ACHN (cell line): ENCODE measurements around the gene RNF123.

ENCODE experiments used
- DNase-seq: peaks from one replicate; pipeline ENCODE4 v3.0.0-alpha.2; 2015
- in situ Hi-C: cut with HindIII; loops from 2 replicates; pipeline ENCODE4 v1.10.0; 2017; ENCODE audit warnings: low sequenced_read_pairs, low pct_ligation_motif_present, low pct_unique_long_range_greater_than_20kb

RNF123 gene

GRCh38 chr3:49689046-49689907, at the start of gene RNF123, which contains the start of gene MST1:
Gene RNF123, plus strand, starts transcription at chr3:49689557. Its CDS starts 1,609 bp downstream, at chr3:49691166.
Gene MST1, minus strand, starts transcription at chr3:49689474. Its CDS starts 783 bp downstream, at chr3:49688691.
- in situ Hi-C loops, result no loop called here
- peak; percentile 85 for DNase-seq

GRCh38 chr3:49641292-49641691, 48.1 kb upstream of the RNF123 start:
- no peak for DNase-seq
- in situ Hi-C loops, result no loop called here

- in situ Hi-C loops, result no loop called here
- no peak for DNase-seq
Measured at GRCh38 chr3:49641921-49642707, 47.2 kb upstream of the RNF123 start.

DNA sequence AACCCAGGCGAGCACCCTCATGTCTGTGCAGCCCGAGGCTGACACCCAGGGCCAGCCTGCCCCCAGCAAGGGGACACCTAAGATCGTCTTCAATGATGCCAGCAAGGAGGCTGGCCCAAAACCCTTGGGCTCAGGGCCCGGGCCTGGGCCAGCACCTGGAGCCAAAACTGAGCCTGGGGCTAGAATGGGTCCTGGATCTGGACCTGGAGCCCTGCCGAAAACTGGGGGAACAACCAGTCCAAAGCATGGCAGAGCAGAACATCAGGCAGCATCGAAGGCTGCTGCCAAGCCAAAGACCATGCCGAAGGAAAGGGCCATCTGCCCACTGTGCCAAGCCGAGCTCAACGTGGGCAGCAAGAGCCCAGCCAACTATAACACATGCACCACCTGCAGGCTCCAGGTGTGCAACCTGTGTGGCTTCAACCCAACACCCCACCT, 46.6 kb upstream of the RNF123 start:
- in situ Hi-C loops, result no loop called here
- no peak for DNase-seq

DNA sequence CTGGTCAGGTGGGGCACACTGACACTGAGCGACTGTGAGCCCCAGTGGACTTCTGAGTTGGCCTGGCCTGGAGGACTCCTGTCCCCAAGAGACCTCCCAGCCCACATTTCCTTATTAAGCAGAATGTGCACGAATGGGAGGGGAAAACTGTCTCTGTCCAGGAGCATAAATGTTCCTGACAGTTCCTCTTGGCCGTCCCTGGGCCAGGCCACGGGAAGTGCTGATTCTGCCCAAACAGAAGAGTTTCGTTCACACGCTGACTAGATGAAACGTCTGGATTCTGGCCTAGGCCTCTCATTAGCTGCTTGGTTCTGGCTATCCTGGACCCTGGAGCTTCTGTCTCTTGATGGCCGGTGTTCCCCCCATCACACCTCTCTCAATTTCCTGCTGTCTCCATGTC, 44.7 kb upstream of the RNF123 start:
- in situ Hi-C loops, result no loop called here

GRCh38 chr3:49646236-49646635, 43.1 kb upstream of the RNF123 start:
- no peak for DNase-seq
- in situ Hi-C loops, result no loop called here

More for the DNA sequence above, 44.7 kb upstream of the RNF123 start:
- no peak for DNase-seq

DNA sequence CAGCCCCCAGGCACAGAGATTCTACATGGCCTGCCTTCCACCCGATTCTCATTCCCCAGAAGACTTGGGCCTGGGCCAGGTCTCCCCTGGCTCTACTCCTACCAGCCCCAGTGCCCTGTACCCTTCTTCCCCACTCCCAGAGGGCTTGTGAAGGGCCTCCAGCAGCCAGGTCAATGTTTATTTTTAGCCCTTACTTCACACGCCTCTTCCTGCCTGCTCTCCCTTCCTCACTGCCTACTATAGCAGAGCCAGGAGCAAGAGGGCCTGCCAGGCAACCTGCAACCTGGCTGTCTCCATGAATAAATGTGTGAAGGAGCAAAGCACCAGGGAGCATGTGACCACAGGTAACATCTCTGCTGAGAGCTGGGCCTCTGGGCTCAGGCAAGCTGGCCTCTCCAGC, 41.6 kb upstream of the RNF123 start:
- in situ Hi-C loops, result no loop called here
- DNase-seq, result no peak

DNA sequence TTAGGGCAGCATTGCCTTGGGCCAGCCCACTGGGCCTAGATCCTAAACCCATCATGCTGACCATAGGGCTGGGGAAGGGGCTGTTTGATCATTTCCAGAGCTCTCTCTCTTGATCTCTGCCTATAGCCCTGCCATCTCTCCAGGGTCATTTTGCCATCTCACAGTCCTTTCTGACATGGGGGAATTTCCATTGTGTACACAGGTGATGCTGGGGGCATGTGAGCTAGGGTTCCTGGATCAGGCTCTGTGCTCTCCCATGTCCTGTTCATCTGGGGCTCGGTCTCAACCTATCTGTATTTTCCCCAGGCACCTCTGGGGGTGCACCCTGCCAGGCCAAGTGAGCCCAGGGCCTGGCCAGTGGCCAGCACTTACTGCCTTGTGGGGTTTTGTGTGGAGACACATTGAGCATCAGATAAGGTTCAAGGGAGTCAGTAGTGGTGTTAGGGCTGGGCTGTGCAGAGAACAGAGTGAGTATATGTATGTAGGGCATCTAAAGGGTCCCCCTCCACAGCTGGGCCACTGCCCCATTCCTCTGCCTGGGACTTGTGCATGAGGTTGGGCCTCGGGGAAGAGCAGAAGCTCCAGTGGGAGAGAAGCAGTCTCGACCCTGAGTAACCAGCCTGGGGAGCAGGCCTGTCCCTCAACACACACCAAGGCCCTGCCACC, 40.9 kb upstream of the RNF123 start:
- in situ Hi-C loops, result no loop called here
- no peak for DNase-seq

DNA sequence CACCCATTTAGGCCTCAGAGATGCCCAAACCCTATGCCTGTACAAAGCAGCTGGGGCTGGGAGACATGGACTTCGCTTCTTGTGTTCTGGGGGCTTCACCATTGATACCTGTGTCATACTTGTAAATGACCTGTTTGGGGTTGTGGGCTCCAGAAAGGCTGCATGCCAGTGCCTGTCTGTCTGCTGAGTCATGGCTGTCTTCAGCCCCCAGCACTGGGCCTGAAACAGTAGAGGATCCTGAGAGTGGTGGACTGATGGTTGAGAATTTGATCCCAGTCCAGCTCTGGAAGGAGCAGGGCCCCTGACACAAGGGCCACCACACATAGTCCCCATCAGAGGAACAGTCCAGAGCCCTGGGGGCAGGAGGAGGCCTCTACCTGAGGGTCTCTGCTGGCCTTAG, 39.8 kb upstream of the RNF123 start:
- no peak for DNase-seq
- in situ Hi-C loops, result no loop called here

- DNase-seq, result no peak
- in situ Hi-C loops, result no loop called here
Measured at GRCh38 chr3:49650177-49650576, 39.2 kb upstream of the RNF123 start.

GRCh38 chr3:49650637-49651036, 38.7 kb upstream of the RNF123 start:
- in situ Hi-C loops, result no loop called here
- DNase-seq, result no peak

GRCh38 chr3:49652218-49652902, 37.0 kb upstream of the RNF123 start:
- in situ Hi-C loops, result no loop called here
- no peak for DNase-seq

- in situ Hi-C loops, result no loop called here
- no peak for DNase-seq
Measured at GRCh38 chr3:49652903-49653415, 36.4 kb upstream of the RNF123 start.

DNA sequence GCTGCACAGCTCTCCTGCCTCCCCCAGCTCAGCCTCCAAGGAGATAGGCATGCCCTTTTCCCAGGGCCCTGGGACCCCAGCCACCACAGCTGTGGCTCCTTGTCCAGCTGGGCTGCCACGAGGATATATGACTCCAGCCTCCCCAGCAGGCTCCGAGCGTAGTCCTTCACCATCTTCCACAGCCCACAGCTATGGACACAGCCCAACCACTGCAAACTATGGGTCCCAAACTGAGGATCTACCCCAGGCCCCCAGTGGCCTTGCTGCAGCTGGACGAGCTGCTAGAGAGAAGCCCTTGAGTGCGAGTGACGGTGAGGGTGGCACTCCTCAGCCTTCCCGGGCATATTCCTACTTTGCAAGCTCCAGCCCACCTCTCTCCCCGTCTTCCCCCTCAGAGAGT, 35.7 kb upstream of the RNF123 start:
- in situ Hi-C loops, result no loop called here
- DNase-seq, result no peak

GRCh38 chr3:49654176-49654825, 35.1 kb upstream of the RNF123 start:
- no peak for DNase-seq
- in situ Hi-C loops, result no loop called here

- in situ Hi-C loops, result no loop called here
- no peak for DNase-seq
Measured at GRCh38 chr3:49654955-49655556, 34.3 kb upstream of the RNF123 start.

DNA sequence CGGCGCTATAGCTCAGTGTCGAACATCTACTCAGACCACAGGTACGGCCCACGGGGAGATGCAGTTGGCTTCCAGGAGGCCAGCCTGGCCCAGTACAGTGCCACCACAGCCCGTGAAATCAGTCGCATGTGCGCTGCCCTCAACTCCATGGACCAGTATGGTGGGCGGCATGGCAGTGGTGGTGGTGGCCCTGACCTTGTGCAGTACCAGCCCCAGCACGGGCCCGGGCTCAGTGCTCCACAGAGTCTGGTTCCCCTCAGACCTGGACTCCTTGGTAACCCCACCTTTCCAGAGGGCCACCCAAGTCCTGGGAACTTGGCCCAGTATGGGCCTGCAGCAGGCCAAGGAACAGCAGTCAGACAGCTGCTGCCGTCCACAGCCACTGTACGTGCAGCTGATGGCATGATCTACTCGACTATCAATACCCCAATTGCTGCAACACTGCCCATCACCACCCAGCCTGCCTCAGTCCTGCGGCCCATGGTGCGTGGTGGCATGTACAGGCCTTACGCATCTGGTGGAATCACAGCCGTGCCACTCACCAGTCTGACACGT, 33.5 kb upstream of the RNF123 start:
- in situ Hi-C loops, result no loop called here
- no peak for DNase-seq
